PC-9 (cell line): ENCODE measurements around the gene TCHP.

Source experiments
- CTCF ChIP-seq: fragments of 200-600 bp; sonication (generic); conservative IDR thresholded peaks from 2 replicates; pipeline ENCODE4 v1.6.1; 2017; ENCODE audit warnings: mixed run types, antibody characterized with exemption, mild to moderate bottlenecking, moderate library complexity
- EZH2 ChIP-seq: fragments of 200-600 bp; sonication (generic); IDR thresholded peaks from 2 replicates; pipeline ENCODE4 v1.8.0; 2017; ENCODE audit warnings: antibody characterized with exemption, low read depth

DNA sequence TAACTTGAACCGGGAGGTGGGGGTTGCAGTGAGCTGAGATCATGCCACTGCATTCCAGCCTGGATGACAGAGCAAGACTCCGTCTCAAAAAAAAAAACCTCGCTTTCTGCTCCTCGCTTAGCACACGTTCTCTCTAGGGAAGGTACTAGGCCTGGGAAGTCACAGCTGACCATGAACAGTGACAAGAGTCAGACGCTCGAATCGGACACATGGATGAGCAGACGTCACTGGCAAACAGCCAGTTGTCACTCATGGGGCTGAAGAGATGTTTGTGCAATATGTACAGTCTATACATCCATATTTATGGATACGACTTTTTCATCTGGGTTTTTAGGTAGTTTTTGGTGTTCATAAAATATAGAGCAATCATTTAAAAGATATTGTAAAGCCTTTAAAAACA is 19.4 kb downstream of the TCHP start:
- TF ChIP-seq CTCF (no peak), EZH2 (no peak)
